Ovary (tissue), 3 donors: Measurements from ENCODE around the gene DSCAML1.

ENCODE experiments used
- EP300 ChIP-seq: sonication (generic); formaldehyde crosslinking; IDR thresholded peaks from one replicate; pipeline ENCODE4 v1.6.1; 2017; ENCODE audit warnings: antibody characterized with exemption
- POLR2A ChIP-seq: fragments of 450-650 bp; IDR thresholded peaks from one replicate; pipeline ENCODE4 v1.6.1; 2017; ENCODE audit warnings: antibody characterized with exemption, mild to moderate bottlenecking, moderate library complexity
- TF ChIP-seq, protein P1 (sequence below), 3 donors: fragments of 450-650 bp in 2 of 3; fragments of 200-600 bp in 1 of 3; IDR thresholded peaks; one replicate each; pipeline versions ENCODE4 v1.5.1 to v1.8.0; 2016 to 2022; ENCODE audit warnings: antibody characterized with exemption in 3 of 3, mild to moderate bottlenecking in 1 of 3
- donor health status: DM: no; HTN: no; CAD: no.

DNA sequence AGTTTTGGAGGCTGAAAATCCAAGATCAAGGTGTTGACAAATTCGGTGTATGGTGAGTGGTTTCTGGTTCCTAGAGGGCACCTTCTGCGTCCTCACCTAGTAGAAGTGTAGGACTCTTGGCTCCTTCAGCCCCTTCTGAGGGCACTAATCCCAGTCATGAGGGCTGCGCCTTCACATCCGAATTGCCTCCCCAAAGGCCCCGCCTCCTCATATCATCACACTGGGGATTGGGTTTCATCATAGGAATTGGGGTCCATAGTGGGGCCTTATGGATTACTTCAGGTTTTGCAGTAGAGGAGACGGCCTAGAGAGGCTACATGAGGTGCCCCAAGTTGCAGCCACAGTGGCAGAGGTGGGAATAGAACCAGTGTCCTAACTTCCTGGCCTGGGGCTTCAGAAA lies 382.3 kb downstream of the DSCAML1 start:
- TF ChIP-seq, protein P1, sequence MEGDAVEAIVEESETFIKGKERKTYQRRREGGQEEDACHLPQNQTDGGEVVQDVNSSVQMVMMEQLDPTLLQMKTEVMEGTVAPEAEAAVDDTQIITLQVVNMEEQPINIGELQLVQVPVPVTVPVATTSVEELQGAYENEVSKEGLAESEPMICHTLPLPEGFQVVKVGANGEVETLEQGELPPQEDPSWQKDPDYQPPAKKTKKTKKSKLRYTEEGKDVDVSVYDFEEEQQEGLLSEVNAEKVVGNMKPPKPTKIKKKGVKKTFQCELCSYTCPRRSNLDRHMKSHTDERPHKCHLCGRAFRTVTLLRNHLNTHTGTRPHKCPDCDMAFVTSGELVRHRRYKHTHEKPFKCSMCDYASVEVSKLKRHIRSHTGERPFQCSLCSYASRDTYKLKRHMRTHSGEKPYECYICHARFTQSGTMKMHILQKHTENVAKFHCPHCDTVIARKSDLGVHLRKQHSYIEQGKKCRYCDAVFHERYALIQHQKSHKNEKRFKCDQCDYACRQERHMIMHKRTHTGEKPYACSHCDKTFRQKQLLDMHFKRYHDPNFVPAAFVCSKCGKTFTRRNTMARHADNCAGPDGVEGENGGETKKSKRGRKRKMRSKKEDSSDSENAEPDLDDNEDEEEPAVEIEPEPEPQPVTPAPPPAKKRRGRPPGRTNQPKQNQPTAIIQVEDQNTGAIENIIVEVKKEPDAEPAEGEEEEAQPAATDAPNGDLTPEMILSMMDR (IDR thresholded peaks at IDR 0.05): no peak
- TF ChIP-seq EP300 (no peak), POLR2A (no peak)
